Neural progenitor cell (in vitro differentiated cells): ENCODE results near the gene FKBP6.

ENCODE experiments used
- EZH2 ChIP-seq: fragments of 200-600 bp; sonication (generic); IDR thresholded peaks from 2 replicates; pipeline ENCODE4 v1.6.1; 2017; ENCODE audit warnings: antibody characterized with exemption, mild to moderate bottlenecking, moderate library complexity
- TF ChIP-seq, protein P1 (sequence below): fragments of 200-600 bp; sonication (generic); IDR thresholded peaks from 2 replicates; pipeline ENCODE4 v1.5.1; 2017; ENCODE audit warnings: antibody characterized with exemption, mild to moderate bottlenecking

DNA sequence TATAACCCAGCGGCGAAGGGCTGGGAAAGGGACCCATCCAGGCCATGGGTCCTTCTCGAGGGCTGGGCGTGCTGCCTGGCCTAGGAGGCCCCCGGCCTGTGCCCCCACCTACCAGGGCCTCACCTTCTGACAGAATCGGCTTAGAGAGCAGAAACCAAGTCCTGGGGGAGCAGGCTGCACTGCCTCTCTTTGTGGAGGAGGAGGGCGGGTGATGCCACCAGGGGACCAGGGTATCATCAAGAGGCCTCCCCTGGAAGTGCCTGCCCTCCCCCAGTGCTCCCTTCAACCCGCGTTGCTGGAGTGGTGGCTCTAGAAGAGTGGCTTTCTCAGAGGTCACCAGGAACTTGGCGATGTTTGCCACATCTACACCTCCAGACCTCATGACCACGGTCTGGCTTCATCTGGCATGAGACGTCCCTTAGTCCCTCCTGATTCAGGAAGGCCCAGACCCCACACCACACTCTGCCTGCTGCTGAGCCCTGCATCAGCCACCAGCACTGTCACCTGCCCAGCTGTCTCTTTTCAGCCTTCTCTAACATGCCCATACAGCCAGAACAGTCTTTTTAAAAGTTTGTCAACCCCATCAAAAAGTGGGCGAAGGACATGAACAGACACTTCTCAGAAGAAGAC, 31.9 kb downstream of the FKBP6 start:
- no peak for TF ChIP-seq EZH2
- TF ChIP-seq, protein P1, sequence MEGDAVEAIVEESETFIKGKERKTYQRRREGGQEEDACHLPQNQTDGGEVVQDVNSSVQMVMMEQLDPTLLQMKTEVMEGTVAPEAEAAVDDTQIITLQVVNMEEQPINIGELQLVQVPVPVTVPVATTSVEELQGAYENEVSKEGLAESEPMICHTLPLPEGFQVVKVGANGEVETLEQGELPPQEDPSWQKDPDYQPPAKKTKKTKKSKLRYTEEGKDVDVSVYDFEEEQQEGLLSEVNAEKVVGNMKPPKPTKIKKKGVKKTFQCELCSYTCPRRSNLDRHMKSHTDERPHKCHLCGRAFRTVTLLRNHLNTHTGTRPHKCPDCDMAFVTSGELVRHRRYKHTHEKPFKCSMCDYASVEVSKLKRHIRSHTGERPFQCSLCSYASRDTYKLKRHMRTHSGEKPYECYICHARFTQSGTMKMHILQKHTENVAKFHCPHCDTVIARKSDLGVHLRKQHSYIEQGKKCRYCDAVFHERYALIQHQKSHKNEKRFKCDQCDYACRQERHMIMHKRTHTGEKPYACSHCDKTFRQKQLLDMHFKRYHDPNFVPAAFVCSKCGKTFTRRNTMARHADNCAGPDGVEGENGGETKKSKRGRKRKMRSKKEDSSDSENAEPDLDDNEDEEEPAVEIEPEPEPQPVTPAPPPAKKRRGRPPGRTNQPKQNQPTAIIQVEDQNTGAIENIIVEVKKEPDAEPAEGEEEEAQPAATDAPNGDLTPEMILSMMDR, result no peak
